SK-N-MC (cell line): Measurements from ENCODE around the gene ZHX3.

Experiments used
- EZH2 ChIP-seq: fragments of 200-600 bp; sonication (generic); IDR thresholded peaks from one replicate; pipeline ENCODE4 v1.6.1; 2017; ENCODE audit warnings: antibody characterized with exemption
- POLR2AphosphoS5 ChIP-seq: IDR thresholded peaks from 2 replicates; pipeline ENCODE4 v1.6.1; 2012; ENCODE audit warnings: mild to moderate bottlenecking, low read depth, low read length, borderline replicate concordance

GRCh38 chr20:41231136-41231535, 86.4 kb downstream of the ZHX3 start:
- TF ChIP-seq EZH2 (no peak), POLR2AphosphoS5 (no peak)
